Esophagus muscularis mucosa (tissue), 4 donors: ENCODE data around the gene AXIN1.

Source experiments
- CTCF ChIP-seq, 3 experiments: fragments of 200-600 bp in 2 of 3; fragments of 450-650 bp in 1 of 3; sonication (generic) in 2 of 3; IDR thresholded peaks; one replicate each; pipeline ENCODE4 v1.5.1; 2017 to 2019; ENCODE audit warnings: antibody characterized with exemption in 3 of 3, mild to moderate bottlenecking in 2 of 3, moderate library complexity in 1 of 3
- EP300 ChIP-seq: sonication (generic); formaldehyde crosslinking; IDR thresholded peaks from one replicate; pipeline ENCODE4 v1.6.1; 2017; ENCODE audit warnings: antibody characterized with exemption
- POLR2A ChIP-seq: fragments of 450-650 bp; IDR thresholded peaks from one replicate; pipeline ENCODE4 v1.6.1; 2017; ENCODE audit warnings: antibody characterized with exemption, moderate library complexity, mild to moderate bottlenecking, low read depth

GRCh38 chr16:396605-397004, 44.1 kb upstream of the AXIN1 start:
- TF ChIP-seq CTCF (IDR thresholded peaks at IDR 0.05) (no peak), POLR2A (no peak), EP300 (no peak)
